Measurements from ENCODE around the gene SHOX.
"Not testable (repeated sequence)": the region's sequence is repeated elsewhere in the genome, so short reads cannot be mapped to it uniquely, and the experiment has no call there.

The SHOX gene

DNA sequence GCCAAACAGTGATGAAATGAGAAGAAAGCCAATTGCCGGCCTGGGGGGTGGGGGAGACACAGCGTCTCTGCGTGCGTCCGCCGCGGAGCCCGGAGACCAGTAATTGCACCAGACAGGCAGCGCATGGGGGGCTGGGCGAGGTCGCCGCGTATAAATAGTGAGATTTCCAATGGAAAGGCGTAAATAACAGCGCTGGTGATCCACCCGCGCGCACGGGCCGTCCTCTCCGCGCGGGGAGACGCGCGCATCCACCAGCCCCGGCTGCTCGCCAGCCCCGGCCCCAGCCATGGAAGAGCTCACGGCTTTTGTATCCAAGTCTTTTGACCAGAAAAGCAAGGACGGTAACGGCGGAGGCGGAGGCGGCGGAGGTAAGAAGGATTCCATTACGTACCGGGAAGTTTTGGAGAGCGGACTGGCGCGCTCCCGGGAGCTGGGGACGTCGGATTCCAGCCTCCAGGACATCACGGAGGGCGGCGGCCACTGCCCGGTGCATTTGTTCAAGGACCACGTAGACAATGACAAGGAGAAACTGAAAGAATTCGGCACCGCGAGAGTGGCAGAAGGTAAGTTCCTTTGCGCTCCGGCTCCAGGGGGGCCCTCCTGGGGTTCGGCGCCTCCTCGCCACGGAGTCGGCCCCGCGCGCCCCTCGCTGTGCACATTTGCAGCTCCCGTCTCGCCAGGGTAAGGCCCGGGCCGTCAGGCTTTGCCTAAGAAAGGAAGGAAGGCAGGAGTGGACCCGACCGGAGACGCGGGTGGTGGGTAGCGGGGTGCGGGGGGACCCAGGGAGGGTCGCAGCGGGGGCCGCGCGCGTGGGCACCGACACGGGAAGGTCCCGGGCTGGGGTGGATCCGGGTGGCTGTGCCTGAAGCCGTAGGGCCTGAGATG lies at the start of gene SHOX:
Gene SHOX, plus strand, starts transcription at position 180 of the 885 bp plus-strand sequence. Its CDS starts 107 bp downstream, at position 287.
- no peak for DNase-seq (ENCODE audit: low read depth)

DNA sequence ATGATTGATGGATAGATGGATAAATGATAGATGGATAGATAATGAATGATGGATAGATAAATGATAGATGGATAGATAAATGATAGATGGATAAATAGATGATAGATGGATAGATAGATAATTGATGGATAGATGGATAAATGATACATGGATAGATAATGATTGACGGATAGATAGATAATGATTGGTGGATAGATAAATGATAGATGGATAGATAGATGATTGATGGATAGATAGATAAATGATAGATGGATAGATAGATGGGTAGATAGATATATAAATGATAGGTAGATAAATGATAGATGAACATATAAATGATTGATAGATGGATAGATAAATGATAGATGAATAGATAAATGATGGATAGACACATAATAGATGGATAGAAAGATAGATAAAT lies 49.5 kb upstream of the SHOX start:
- DNase-seq (ENCODE audit: low read depth), result no peak

GRCh38 chrX:581720-582298 lies 48.8 kb upstream of the SHOX start:
- DNase-seq (ENCODE audit: low read depth), result no peak

DNA sequence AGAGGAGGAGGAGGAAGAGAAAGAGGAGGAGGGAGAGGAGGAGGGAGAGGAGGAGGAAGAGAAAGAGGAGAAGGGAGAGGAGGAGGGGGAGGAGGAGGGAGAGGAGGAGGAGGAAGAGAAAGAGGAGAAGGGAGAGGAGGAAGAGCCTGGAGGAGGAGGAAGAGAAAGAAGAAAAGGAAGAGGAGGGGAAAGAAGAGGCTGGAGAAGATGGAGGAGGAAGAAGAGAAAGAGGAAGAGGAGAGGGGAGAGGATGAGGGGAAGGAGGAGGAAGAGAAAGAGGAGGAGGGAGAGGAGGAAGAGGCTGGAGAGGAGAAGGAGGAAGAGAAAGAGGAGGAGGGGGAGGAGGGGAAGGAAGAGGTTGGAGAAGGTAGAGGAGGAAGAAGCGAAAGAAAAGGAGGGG lies 46.0 kb upstream of the SHOX start:
- DNase-seq (ENCODE audit: low read depth), result no peak

DNA sequence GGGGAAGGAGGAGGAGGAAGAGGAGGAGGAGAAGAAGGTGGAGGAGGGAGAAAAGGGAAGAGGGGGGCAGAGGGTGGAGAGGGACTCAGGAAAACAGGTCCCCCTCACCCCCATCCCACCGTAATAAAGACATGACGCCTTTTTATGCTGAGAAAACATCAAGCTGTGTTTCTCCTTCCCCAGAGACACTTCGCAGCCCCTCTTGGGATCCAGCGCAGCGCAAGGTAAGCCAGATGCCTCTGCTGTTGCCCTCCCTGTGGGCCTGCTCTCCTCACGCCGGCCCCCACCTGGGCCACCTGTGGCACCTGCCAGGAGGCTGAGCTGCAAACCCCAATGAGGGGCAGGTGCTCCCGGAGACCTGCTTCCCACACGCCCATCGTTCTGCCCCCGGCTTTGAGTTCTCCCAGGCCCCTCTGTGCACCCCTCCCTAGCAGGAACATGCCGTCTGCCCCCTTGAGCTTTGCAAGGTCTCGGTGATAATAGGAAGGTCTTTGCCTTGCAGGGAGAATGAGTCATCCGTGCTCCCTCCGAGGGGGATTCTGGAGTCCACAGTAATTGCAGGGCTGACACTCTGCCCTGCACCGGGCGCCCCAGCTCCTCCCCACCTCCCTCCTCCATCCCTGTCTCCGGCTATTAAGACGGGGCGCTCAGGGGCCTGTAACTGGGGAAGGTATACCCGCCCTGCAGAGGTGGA lies 45.3 kb upstream of the SHOX start:
- DNase-seq (ENCODE audit: low read depth), result no peak

DNA sequence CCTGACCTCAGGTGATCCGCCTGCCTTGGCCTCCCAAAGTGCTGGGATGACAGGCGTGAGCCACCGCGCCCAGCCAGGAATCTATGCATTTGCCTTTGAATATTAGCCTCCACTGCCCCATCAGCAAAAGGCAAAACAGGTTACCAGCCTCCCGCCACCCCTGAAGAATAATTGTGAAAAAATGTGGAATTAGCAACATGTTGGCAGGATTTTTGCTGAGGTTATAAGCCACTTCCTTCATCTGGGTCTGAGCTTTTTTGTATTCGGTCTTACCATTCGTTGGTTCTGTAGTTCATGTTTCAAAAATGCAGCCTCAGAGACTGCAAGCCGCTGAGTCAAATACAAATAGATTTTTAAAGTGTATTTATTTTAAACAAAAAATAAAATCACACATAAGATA lies 44.2 kb upstream of the SHOX start:
- no peak for DNase-seq (ENCODE audit: low read depth)

DNA sequence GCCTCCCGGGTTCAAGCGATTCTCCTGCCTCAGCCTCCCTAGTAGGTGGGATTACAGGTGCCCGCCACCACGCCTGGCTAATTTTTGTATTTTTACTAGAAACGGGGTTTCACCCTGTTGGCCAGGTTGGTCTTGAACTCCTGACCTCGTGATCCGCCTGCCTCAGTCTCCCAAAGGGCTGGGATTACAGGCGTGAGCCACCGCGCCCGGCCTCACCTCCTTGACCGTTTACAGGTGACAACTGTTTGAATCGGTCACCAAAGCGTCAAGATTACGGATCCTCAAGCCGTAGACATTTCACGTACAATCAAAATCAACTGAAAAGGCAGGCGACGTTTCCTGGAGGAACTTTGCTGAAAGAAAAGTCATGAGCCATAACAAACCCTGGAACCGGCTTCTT lies 41.3 kb upstream of the SHOX start:
- DNase-seq (ENCODE audit: low read depth), result not testable (repeated sequence)

- DNase-seq (ENCODE audit: low read depth), result no peak
Observed at GRCh38 chrX:590693-591404, 39.7 kb upstream of the SHOX start.

DNA sequence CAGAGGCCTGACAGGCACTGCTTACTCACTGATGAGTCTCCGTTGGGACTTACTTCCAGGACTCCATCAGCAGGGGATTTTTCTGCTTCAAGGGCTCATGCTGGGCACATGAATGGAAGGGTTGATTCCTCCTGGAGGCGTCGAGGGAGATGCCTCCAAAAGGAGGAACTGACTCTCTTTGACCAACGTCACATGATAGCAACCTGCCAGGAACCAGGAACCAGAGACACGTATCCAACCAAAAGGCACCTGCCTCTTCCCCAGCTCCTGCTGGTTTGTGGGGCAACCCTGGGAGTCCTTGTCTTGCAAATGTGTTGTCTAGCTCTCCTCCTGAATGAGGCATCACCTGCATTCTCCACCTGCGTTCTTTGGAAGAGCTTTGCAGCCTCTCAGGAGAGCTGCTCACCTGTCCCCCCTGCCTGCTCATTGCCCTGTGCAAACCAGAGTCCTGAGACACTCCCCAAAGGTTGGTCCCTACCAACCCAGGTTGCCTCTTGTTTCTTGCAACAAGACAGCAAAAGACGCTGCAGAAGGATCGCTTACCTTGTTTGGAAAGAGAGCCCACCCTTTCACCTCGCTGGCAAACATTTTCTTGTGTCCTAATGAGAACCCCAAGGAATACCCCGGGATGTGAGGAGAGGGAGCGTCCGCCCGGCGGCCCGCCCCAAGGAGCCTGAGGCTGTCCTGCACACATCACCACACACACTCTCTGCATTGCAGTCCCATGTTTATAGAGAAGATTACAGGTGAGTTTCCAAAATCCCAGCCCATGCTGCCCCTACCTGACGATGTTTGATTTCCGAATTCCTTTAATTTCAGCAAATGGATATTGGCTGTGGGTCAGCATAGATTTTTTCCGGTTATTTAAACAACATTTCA lies 30.5 kb upstream of the SHOX start:
- DNase-seq (ENCODE audit: low read depth), result no peak

DNA sequence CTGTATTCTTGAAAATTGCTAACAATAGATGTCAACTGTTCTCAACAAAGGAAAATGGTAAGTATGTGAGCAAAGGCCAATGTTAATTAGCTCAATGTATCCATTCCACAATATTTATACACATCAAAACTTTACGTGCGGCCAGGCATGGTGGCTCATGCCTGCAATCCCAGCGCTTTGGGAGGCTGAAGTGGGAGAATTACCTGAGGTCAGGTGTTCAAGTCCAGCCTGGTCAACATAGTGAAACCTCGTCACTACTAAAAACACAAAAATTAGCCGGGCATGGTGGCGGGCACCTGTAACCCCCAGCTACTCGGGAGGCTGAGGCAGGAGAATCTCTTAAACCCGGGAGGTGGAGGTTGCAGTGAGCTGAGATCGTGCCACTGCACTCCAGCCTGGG lies 27.6 kb upstream of the SHOX start:
- not testable (repeated sequence) for DNase-seq (ENCODE audit: low read depth)

- not testable (repeated sequence) for DNase-seq (ENCODE audit: low read depth)
Observed at GRCh38 chrX:604616-605015, 26.0 kb upstream of the SHOX start.

DNA sequence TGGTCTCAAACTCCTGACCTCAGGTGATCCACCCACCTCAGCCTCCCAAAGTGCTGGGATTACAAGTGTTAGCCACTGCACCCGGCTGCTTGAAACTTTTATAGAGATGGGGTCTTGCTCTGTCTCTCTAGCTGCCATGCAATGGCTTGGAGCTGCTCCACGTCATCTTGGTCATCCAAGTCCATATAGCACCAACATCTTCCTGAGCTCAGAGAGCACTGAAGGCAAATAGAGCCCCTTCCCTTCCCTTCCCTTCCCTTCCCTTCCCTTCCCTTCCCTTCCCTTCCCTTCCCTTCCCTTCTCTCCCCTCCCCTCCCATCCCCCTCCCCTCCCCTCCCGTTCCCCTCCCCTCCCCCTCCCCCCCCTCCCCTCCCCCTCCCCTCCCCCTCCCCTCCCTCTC lies 22.5 kb upstream of the SHOX start:
- DNase-seq (ENCODE audit: low read depth), result not testable (repeated sequence)

DNA sequence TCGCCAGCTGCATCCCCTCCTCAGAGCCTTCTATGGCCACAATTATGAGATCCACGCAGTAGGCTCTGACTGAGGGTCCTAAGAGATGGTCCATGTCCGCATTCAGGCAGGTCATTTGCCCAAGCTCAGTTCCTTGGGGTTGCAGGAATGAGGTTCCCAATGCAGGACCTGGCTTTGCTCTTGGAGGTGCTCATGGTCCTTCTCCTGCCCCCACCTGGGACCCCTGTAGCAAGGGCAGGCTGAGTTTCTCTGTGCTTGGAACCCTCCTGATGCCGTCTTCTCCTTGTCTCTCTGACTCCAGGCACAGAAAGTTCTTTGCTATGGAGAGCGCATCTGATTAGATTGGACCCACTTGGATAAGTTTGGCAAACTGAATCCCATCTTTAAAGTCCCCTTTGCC lies 16.5 kb upstream of the SHOX start:
- no peak for DNase-seq (ENCODE audit: low read depth)

- no peak for DNase-seq (ENCODE audit: low read depth)
Observed at GRCh38 chrX:617401-617800, 13.2 kb upstream of the SHOX start.

DNA sequence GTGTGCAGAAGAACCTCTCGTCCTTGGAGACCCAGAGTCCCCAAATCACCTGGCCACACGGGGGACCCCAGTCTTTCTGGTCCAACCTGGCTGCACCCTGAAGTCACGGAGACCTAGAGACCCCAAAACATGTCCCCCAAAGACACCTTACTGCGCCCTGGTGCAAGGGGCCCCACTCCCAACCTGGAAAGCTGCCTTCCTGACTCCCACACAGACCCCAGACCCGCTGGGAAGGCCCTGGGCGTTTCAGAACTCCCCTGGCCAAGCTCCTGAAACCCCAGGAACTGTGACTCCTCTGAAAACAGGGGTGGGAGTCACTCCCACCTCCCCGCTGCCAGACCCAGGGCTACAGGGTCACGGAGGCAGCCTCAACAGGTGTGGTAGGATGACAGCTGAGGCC lies 12.7 kb upstream of the SHOX start:
- DNase-seq (ENCODE audit: low read depth), result no peak

DNA sequence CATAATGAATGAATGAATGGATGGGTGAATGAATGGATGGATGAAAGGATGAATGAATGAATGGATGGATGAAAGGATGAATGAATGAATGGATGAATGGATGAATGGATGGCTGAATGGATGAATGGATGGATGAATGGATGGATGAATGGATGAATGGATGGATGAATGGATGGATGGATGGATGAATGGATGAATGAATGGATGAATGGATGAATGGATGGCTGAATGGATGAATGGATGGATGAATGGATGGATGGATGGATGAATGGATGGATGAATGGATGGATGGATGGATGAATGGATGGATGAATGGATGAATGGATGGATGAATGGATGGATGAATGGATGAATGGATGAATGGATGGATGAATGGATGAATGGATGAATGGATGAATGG lies 12.3 kb upstream of the SHOX start:
- DNase-seq (ENCODE audit: low read depth), result not testable (repeated sequence)

DNA sequence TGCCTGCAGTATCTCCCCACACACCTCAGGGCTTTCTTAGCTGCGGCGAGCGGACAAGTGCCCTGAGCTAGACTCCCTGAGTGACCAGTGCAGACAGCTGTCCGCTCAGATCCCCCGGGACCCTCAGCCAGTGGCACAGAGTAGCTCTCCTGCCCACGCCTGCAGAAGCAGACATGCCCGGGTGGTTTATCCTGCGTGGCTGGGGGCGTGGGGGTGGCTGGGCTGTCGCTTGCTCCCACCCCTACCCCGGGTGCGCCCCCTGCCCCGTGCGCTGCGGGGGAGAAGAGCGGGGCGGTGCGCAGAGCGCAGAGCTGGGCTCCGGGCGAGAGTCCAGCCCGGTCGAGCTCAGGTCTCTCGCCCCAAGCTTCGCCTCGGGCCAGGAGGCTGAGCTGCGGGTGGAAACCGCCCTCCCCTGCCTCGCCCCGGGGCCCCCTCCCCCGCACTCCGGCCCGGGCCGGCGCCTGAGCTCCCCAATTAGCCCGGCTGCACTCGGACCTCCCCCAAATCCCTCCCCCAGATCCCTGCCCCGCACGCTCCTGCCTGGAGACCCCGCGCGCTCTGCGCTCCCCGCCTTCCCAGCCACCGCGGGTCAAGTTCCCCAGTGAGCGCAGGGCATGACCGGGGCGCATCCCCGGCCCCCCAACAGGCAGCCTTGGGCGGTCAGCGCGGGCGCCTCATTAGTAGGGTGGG lies 11.7 kb upstream of the SHOX start:
- no peak for DNase-seq (ENCODE audit: low read depth)

GRCh38 chrX:619451-619811 lies 11.2 kb upstream of the SHOX start:
- no peak for DNase-seq (ENCODE audit: low read depth)

DNA sequence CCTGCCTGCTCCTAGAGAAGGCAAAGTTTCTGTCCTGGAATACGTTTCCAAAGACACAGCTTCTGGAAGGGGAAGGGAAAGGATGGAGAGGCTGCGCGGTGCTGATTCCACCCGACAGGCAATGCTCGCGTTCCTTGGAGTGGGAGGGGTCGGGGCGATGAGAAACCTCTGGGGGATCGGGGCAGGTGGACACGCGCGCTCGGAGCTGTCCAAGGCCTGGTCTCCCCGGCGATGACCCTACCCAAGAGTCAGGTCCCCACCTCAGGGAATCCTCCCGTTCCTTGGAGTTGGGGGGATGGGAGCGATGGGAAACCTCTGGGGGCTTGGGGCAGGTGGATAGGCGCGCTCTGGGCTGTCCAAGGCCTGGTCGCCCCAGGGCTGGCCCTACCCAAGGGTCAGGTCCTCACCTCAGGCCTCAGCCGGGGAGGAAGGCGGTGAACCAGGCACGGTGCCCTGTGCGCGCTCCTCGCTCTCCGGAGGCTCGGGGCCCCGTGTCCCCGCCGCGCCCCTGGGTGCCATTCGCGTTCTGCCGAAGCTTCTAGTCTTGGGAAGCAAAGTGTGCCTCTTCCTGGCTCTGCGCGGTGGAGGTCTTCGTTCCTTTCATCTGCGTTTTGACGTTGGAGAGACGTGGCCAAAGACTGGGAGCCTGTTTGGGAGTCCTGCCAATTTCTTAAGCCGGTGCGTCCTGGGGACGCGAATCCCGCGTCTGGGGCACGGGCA lies 10.6 kb upstream of the SHOX start:
- DNase-seq (ENCODE audit: low read depth), result no peak
